Neural cell (in vitro differentiated cells): Measurements from ENCODE around the gene IRS2. TPM values are rescaled to one million over a fixed set of nuclear protein-coding genes. Genes with fewer than 3 reads are reported as not detected.

Experiments
- H2AFZ ChIP-seq: fragments of 200-600, 300-800 bp; sonication (generic), shearing (Covaris generic); 2 replicates; pipeline ENCODE4 v1.6.0; 2014; ENCODE audit warnings: low read depth, mild to moderate bottlenecking, antibody characterized with exemption, low read length, moderate library complexity
- H3F3A ChIP-seq: fragments of 200-600 bp; shearing (Covaris generic); 2 replicates; pipeline ENCODE4 v1.6.1; 2016; ENCODE audit warnings: mild to moderate bottlenecking, moderate library complexity, mixed read lengths, antibody characterized with exemption, low read length; ENCODE audit not compliant: insufficient read depth, poor library complexity, severe bottlenecking
- H3K27ac ChIP-seq: fragments of 200-600, 300-800 bp; sonication (generic), shearing (Covaris generic); 2 replicates; pipeline ENCODE4 v1.5.1; 2014; ENCODE audit warnings: mild to moderate bottlenecking, low read length, moderate library complexity
- H3K27me3 ChIP-seq: fragments of 300-800, 200-600 bp; sonication (generic), shearing (Covaris generic); 2 replicates; pipeline ENCODE4 v1.6.0; 2014; ENCODE audit warnings: mild to moderate bottlenecking, low read depth, low read length, moderate library complexity; ENCODE audit not compliant: insufficient read depth
- H3K36me3 ChIP-seq: fragments of 300-800, 200-600 bp; sonication (generic), shearing (Covaris generic); 2 replicates; pipeline ENCODE4 v1.5.1; 2014; ENCODE audit warnings: mild to moderate bottlenecking, antibody characterized with exemption, low read length, moderate library complexity; ENCODE audit not compliant: insufficient read depth
- H3K4me2 ChIP-seq: fragments of 300-800, 200-600 bp; sonication (generic), shearing (Covaris generic); 2 replicates; pipeline ENCODE4 v1.6.0; 2014; ENCODE audit warnings: mild to moderate bottlenecking, low read length
- H3K4me3 ChIP-seq: fragments of 300-800, 200-600 bp; sonication (generic), shearing (Covaris generic); 2 replicates; pipeline ENCODE4 v1.5.1; 2014; ENCODE audit warnings: mild to moderate bottlenecking, low read length, moderate library complexity
- H3K79me2 ChIP-seq: fragments of 200-600 bp; shearing (Covaris generic); replicated peaks from 2 replicates; pipeline ENCODE4 v1.6.0; 2014; ENCODE audit warnings: mild to moderate bottlenecking, low read length, moderate library complexity; ENCODE audit not compliant: insufficient read depth
- H3K9ac ChIP-seq: fragments of 300-800, 200-600 bp; sonication (generic), shearing (Covaris generic); 2 replicates; pipeline ENCODE4 v1.6.1; 2016; ENCODE audit warnings: mild to moderate bottlenecking, low read length, mixed read lengths
- H3K9me2 ChIP-seq: fragments of 200-600 bp; shearing (Covaris generic); 2 replicates; pipeline ENCODE4 v1.6.1; 2016; ENCODE audit warnings: mild to moderate bottlenecking, low read length, mixed read lengths; ENCODE audit not compliant: insufficient read depth
- H3K9me3 ChIP-seq: fragments of 200-600, 300-800 bp; sonication (generic), shearing (Covaris generic); 2 replicates; pipeline ENCODE4 v1.6.1; 2016; ENCODE audit warnings: mild to moderate bottlenecking, mixed run types, low read length, moderate library complexity, mixed read lengths
- H4K20me1 ChIP-seq: fragments of 200-600 bp; shearing (Covaris generic); 2 replicates; pipeline ENCODE4 v1.6.1; 2016; ENCODE audit warnings: mild to moderate bottlenecking, mixed run types; ENCODE audit not compliant: insufficient read depth
- EP300 ChIP-seq: fragments of 450-650 bp; conservative IDR thresholded peaks from 2 replicates; pipeline ENCODE4 v1.6.1; 2014; ENCODE audit warnings: antibody characterized with exemption, mild to moderate bottlenecking, moderate library complexity; ENCODE audit not compliant: poor library complexity, severe bottlenecking
- EZH2 ChIP-seq: fragments of 200-600, 300-800 bp; shearing (Covaris generic), sonication (generic); IDR thresholded peaks from 2 replicates; pipeline ENCODE4 v1.6.1; 2014; ENCODE audit warnings: antibody characterized with exemption, low read length, borderline replicate concordance, mild to moderate bottlenecking; ENCODE audit not compliant: insufficient read depth, poor library complexity, severe bottlenecking
- MXI1 ChIP-seq: fragments of 450-650 bp; conservative IDR thresholded peaks from 2 replicates; pipeline ENCODE4 v1.6.1; 2014; ENCODE audit warnings: antibody characterized with exemption, mild to moderate bottlenecking; ENCODE audit not compliant: poor library complexity, severe bottlenecking
- POLR2AphosphoS5 ChIP-seq: IDR thresholded peaks from 2 replicates; pipeline ENCODE4 v1.6.1; 2012
- RAD21 ChIP-seq: fragments of 450-650 bp; conservative IDR thresholded peaks from 2 replicates; pipeline ENCODE4 v1.6.1; 2014; ENCODE audit warnings: antibody characterized with exemption, mild to moderate bottlenecking, moderate library complexity
- SMC3 ChIP-seq: fragments of 450-650 bp; conservative IDR thresholded peaks from 2 replicates; pipeline ENCODE4 v1.6.1; 2014; ENCODE audit warnings: antibody characterized with exemption, mild to moderate bottlenecking, moderate library complexity; ENCODE audit not compliant: poor library complexity
- TAF1 ChIP-seq: IDR thresholded peaks from 2 replicates; pipeline ENCODE4 v1.6.1; 2012; ENCODE audit warnings: low read depth
- polyA plus RNA-seq: library from polyadenylated mRNA; depleted of rRNA; stranded (reverse); fragments of >200 nt; gene quantifications from 2 replicates; pipeline ENCODE4 v1.2.3, GENCODE V29; 2014
- TF ChIP-seq, protein P1 (sequence below): fragments of 450-650 bp; IDR thresholded peaks from 2 replicates; pipeline ENCODE4 v1.5.1; 2014; ENCODE audit warnings: antibody characterized with exemption, mild to moderate bottlenecking, moderate library complexity; ENCODE audit not compliant: poor library complexity, severe bottlenecking
- TF ChIP-seq, protein P2 (sequence below): IDR thresholded peaks from 2 replicates; pipeline ENCODE4 v1.6.1; 2012; ENCODE audit warnings: borderline replicate concordance

The IRS2 gene
- polyA plus RNA-seq, 1 donor from 2014 or later, result 7.1 TPM

DNA sequence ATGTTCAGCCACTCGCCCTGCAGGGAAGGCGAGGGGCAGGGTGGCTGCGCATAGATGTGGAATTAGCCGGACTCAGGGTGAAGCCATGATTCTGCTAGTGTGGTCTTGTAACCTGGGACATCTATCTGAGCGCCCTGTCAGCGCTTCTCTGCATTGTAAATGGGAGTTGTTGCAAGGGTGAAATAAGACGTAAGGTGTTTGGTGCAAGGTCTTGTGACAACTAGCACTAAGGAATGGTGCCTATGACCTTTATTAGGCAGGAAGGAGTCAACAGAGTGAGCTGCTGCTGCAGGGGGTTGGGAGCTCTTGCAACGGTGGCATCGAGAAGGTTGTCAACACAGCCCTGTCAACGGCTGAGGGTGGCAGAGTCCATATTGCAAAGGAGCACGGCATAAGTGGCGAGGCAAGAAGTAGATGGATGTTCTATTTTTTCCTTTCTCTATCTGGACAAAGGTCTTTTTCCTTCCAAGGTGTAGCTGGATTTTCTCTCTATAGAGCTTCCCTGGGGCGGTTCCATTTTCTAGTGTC lies 49.3 kb downstream of the IRS2 start:
- no peaks in the 10 kb centered on the region for H3K79me2 ChIP-seq
- no peak overlapping the region for H2AFZ ChIP-seq
- no peaks in the 10 kb centered on the region for H3K27me3 ChIP-seq
- H3K4me2 ChIP-seq, result no peak overlapping the region
- H3K36me3 ChIP-seq, result no peaks in the 10 kb centered on the region
- H3K9me3 ChIP-seq, result no peaks in the 10 kb centered on the region
- no peak overlapping the region for H3K9ac ChIP-seq
- H3F3A ChIP-seq, result no peaks in the 10 kb centered on the region
- TF ChIP-seq MXI1, result no peak
- no peak for TF ChIP-seq POLR2AphosphoS5
- TF ChIP-seq, protein P1, sequence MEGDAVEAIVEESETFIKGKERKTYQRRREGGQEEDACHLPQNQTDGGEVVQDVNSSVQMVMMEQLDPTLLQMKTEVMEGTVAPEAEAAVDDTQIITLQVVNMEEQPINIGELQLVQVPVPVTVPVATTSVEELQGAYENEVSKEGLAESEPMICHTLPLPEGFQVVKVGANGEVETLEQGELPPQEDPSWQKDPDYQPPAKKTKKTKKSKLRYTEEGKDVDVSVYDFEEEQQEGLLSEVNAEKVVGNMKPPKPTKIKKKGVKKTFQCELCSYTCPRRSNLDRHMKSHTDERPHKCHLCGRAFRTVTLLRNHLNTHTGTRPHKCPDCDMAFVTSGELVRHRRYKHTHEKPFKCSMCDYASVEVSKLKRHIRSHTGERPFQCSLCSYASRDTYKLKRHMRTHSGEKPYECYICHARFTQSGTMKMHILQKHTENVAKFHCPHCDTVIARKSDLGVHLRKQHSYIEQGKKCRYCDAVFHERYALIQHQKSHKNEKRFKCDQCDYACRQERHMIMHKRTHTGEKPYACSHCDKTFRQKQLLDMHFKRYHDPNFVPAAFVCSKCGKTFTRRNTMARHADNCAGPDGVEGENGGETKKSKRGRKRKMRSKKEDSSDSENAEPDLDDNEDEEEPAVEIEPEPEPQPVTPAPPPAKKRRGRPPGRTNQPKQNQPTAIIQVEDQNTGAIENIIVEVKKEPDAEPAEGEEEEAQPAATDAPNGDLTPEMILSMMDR, result no peak
- no peak for TF ChIP-seq SMC3
- no peak for TF ChIP-seq EZH2
- TF ChIP-seq, protein P2, sequence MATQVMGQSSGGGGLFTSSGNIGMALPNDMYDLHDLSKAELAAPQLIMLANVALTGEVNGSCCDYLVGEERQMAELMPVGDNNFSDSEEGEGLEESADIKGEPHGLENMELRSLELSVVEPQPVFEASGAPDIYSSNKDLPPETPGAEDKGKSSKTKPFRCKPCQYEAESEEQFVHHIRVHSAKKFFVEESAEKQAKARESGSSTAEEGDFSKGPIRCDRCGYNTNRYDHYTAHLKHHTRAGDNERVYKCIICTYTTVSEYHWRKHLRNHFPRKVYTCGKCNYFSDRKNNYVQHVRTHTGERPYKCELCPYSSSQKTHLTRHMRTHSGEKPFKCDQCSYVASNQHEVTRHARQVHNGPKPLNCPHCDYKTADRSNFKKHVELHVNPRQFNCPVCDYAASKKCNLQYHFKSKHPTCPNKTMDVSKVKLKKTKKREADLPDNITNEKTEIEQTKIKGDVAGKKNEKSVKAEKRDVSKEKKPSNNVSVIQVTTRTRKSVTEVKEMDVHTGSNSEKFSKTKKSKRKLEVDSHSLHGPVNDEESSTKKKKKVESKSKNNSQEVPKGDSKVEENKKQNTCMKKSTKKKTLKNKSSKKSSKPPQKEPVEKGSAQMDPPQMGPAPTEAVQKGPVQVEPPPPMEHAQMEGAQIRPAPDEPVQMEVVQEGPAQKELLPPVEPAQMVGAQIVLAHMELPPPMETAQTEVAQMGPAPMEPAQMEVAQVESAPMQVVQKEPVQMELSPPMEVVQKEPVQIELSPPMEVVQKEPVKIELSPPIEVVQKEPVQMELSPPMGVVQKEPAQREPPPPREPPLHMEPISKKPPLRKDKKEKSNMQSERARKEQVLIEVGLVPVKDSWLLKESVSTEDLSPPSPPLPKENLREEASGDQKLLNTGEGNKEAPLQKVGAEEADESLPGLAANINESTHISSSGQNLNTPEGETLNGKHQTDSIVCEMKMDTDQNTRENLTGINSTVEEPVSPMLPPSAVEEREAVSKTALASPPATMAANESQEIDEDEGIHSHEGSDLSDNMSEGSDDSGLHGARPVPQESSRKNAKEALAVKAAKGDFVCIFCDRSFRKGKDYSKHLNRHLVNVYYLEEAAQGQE, result no peak
- no peak for TF ChIP-seq EP300
- no peak for TF ChIP-seq TAF1
- H3K9me2 ChIP-seq, result no peaks in the 10 kb centered on the region
- no peak overlapping the region for H3K27ac ChIP-seq
- H4K20me1 ChIP-seq, result no peaks in the 10 kb centered on the region
- H3K4me3 ChIP-seq, result no peak overlapping the region

DNA sequence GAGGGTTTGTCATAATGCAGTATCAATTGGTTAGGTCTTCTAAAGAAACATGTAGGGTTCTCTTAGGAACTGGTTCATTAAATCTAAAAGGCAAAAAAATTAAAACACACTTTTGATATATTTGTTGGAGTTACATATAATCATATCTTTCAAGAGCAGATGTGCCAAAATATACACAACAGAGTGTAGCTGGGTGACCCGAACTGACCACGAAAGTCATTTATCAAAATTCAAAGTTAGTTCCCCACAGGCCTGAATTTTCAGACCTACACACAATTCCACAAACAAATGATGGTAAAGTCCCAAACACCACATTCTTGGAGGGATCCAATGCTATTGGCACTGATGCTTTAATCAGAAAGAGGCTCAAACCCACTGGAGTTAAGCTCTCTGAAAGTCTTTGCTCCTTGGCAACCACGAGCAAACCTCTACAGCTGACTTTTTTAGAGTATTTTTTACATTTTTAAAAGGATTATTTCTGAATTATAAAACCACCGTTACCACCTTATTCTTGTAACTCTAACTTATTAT lies 50.9 kb downstream of the IRS2 start:
- H3F3A ChIP-seq, result no peaks in the 10 kb centered on the region
- H3K9me3 ChIP-seq, result no peaks in the 10 kb centered on the region
- no peak overlapping the region for H3K27ac ChIP-seq
- no peak overlapping the region for H3K4me3 ChIP-seq
- no peak overlapping the region for H3K9ac ChIP-seq
- no peak overlapping the region for H2AFZ ChIP-seq
- H3K9me2 ChIP-seq, result no peaks in the 10 kb centered on the region
- H3K27me3 ChIP-seq, result no peaks in the 10 kb centered on the region
- TF ChIP-seq, protein P2, result no peak
- TF ChIP-seq EZH2 (no peak), POLR2AphosphoS5 (no peak), EP300 (no peak), RAD21 (no peak), MXI1 (no peak), SMC3 (no peak), TAF1 (no peak)
- TF ChIP-seq, protein P1, result no peak
- no peaks in the 10 kb centered on the region for H3K79me2 ChIP-seq
- H3K4me2 ChIP-seq, result no peak overlapping the region
- no peaks in the 10 kb centered on the region for H3K36me3 ChIP-seq
- H4K20me1 ChIP-seq, result no peaks in the 10 kb centered on the region
